Activated naive CD8-positive, alpha-beta T cell treated with anti-CD3 and anti-CD28 coated beads, Interleukin-2, amount 10 ng/mL, durations not matched to agents 7 days and 5 days (primary cell): Measurements from ENCODE around the gene SBK3. TPM values are rescaled to one million over a fixed set of nuclear protein-coding genes. Genes with fewer than 3 reads are reported as not detected.
"Not testable (repeated sequence)": the region's sequence is repeated elsewhere in the genome, so short reads cannot be mapped to it uniquely, and the experiment has no call there.

Source experiments
- ATAC-seq: fragments of 150-1000 bp; cut with Tn5 transposase; one replicate; pipeline ENCODE4 v1.10.0; 2021; ENCODE audit warnings: low read depth, moderate library complexity
- POLR2A ChIA-PET: fragments of 350-600 bp; sonication (Branson Sonifier 250); formaldehyde crosslinking; loops from one replicate; lab custom pipeline; 2021; ENCODE audit warnings: antibody characterized with exemption; lab: Charles Lee
- DNase-seq: peaks from one replicate; pipeline ENCODE4 v3.0.0; 2021
- H3K27ac Mint-ChIP-seq: one replicate; pipeline ENCODE4 v1.8.0; 2022; ENCODE audit warnings: mild to moderate bottlenecking, mixed read lengths
- H3K27me3 Mint-ChIP-seq: one replicate; pipeline ENCODE4 v1.8.0; 2022; ENCODE audit warnings: mild to moderate bottlenecking, moderate library complexity, mixed read lengths
- H3K36me3 Mint-ChIP-seq: one replicate; pipeline ENCODE4 v1.8.0; 2021; ENCODE audit warnings: mild to moderate bottlenecking, mixed read lengths
- H3K4me1 Mint-ChIP-seq: one replicate; pipeline ENCODE4 v1.8.0; 2021; ENCODE audit warnings: mixed read lengths
- H3K4me3 Mint-ChIP-seq: one replicate; pipeline ENCODE4 v1.8.0; 2022; ENCODE audit warnings: mild to moderate bottlenecking, moderate library complexity, mixed read lengths
- H3K9me3 Mint-ChIP-seq: one replicate; pipeline ENCODE4 v1.8.0; 2021; ENCODE audit warnings: mixed read lengths
- total RNA-seq, 2 experiments: library from RNA; stranded (reverse); gene quantifications; one replicate each; pipeline ENCODE4 v1.2.3, GENCODE V29; 2021

SBK3 gene
- total RNA-seq, 2 experiments from 2014 or later, result not detected

DNA sequence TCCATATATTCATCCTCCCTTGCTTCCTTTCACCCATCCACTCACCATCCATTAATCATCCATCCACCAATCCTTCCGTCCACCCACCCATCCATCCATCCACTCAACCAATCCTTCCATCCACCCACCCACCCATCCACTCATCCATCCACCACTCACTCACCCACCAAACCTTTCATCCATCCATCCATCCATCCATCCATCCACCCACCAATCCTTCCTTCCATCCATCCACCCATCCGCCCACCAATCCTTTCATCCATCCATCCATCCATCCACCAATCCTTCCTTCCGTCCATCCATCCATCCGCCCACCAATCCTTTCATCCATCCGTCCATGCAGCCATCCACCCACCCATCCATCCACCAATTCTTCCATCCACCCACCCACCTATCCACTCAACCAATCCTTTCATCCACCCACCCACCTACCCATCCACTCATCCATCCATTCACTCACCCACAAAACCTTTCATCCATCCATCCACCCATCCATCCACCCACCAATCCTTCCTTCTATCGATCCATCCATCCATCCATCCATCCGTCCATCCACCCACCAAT, 3.0 kb downstream of the SBK3 start:
- H3K9me3 Mint-ChIP-seq, result peaks cover 2% of the 10 kb centered on the region
- no peak overlapping the region for H3K27ac Mint-ChIP-seq
- H3K4me3 Mint-ChIP-seq, result no peak overlapping the region
- H3K36me3 Mint-ChIP-seq, result no peaks in the 10 kb centered on the region
- DNase-seq (no peak), ATAC-seq (no peak)
- peaks cover under 1% of the 10 kb centered on the region for H3K4me1 Mint-ChIP-seq
- H3K27me3 Mint-ChIP-seq, result peaks cover 2% of the 10 kb centered on the region
- POLR2A ChIA-PET, result no interaction called here

DNA sequence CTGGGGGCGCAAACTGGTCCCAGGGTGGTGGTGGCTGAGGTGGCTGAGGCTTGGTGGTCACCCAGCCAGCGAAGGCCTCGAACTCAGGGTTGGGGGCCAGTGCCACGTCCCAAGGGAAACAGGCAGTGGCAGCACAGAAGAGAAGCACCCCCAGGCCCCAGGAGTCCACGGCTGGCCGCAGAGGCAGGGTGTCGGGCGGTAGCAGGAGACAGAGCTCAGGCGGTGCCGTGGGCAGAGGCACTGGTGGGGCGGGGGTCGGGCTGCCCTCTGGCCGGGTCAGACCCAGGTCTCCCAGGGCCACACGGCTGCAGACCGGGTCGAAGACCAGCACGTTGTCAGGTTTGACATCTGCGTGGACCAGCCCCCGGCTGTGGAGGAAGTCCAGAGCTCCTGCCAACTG, 4.3 kb downstream of the SBK3 start:
- Mint-ChIP-seq H3K27me3 (no peaks in the 10 kb centered on the region), H3K36me3 (no peaks in the 10 kb centered on the region), H3K27ac (no peak overlapping the region), H3K4me1 (no peaks in the 10 kb centered on the region), H3K9me3 (peaks cover 2% of the 10 kb centered on the region), H3K4me3 (no peak overlapping the region)
- ATAC-seq (no peak), DNase-seq (no peak)
- POLR2A ChIA-PET, result no interaction called here

DNA sequence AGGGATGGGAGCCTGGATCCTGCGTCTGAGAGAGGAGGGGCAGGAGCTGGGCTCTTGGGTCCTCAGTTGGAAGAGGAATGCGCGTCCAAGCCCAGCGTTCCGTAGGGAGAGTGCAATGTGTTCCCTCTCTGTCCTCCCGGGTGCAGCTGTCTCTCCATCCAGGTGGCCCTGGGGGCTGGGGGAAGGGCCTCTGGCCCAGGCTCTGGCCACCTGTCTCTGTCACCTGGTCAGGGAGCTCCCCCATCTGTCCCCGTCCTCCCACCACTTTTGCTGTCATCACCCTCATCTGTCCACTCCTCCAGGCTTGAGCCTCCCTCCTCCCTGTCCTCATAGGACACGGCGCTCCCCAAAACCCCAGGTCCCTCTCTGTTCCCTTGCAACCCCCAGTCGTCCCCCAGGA, 4.7 kb downstream of the SBK3 start:
- POLR2A ChIA-PET, result no interaction called here
- DNase-seq (no peak), ATAC-seq (no peak)
- Mint-ChIP-seq H3K27ac (no peak overlapping the region), H3K27me3 (no peaks in the 10 kb centered on the region), H3K9me3 (peaks cover 2% of the 10 kb centered on the region), H3K4me3 (no peak overlapping the region), H3K4me1 (no peaks in the 10 kb centered on the region), H3K36me3 (no peaks in the 10 kb centered on the region)

DNA sequence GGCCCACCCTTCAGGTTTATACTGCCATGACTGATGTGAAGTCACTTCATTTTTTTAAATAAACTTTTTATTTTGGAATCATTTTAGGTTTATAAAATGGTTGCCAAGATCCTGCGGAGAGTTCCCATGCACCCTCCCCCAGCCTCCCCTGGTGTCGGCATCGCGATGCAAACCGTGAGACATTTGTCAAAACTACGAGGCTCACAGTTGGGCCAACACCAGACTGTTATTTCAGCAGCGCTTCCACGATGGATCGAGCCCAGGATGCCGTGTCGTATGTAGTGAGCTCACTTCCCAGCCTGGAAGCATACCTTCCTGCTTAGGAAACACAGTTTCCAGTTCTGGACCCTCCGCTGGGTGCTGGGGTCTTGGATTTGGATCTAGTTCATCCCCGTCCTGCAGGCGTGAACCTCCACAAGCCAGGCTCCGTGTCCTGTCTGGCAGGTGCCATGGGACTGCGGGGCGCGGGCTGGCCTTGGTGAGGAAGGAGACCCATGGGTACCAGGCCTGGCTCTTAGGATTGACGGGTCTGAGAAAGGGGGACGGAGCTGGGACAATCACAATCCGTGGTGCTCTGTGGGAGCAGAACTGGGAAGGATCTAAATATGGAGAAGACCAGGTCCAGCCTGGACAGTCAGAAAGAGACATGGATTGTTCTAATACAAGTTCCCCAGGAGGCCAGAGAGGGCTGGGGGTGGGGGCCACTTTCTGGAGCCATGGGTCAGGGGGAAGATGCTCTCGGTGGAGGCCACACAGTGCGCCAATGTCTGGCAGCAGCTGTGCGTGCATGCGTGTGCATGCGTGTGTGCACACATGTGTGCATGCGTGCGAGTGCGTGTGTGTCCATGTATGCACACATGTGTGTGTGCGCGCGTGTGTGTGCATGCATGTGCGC, 6.0 kb downstream of the SBK3 start:
- no peaks in the 10 kb centered on the region for H3K27me3 Mint-ChIP-seq
- H3K4me3 Mint-ChIP-seq, result no peak overlapping the region
- H3K9me3 Mint-ChIP-seq, result peaks cover 2% of the 10 kb centered on the region
- ATAC-seq (no peak), DNase-seq (no peak)
- POLR2A ChIA-PET, result no interaction called here
- no peak overlapping the region for H3K27ac Mint-ChIP-seq
- H3K4me1 Mint-ChIP-seq, result no peaks in the 10 kb centered on the region
- H3K36me3 Mint-ChIP-seq, result no peaks in the 10 kb centered on the region

DNA sequence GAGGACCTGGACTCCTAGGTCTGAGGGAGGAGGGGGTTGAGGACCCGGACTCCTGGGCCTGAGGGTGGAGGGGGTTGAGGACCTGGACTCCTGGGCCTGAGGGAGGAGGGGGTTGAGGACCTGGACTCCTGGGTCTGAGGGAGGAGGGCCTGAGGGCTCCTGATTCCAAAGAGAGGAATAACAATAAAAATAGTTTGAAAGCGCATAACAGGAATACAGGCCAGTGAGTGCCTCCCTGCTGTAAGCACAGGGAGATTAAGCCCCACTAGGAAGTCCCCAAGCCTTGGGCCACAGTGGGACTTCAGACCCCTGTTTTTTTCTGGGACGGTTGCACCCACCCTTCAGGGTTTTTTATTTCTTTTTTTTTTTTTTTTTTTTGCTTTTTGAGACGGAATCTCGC, 7.2 kb downstream of the SBK3 start:
- H3K4me3 Mint-ChIP-seq, result no peak overlapping the region
- no peaks in the 10 kb centered on the region for H3K9me3 Mint-ChIP-seq
- ATAC-seq, result no peak
- H3K4me1 Mint-ChIP-seq, result no peaks in the 10 kb centered on the region
- no peak overlapping the region for H3K27ac Mint-ChIP-seq
- POLR2A ChIA-PET, result interaction anchor here (0.7 kb wide), 1 partner anchor 88 kb away, joined by 3 read pairs; no protein-coding TSS in a partner anchor
- no peaks in the 10 kb centered on the region for H3K36me3 Mint-ChIP-seq
- DNase-seq, result no peak
- no peaks in the 10 kb centered on the region for H3K27me3 Mint-ChIP-seq

DNA sequence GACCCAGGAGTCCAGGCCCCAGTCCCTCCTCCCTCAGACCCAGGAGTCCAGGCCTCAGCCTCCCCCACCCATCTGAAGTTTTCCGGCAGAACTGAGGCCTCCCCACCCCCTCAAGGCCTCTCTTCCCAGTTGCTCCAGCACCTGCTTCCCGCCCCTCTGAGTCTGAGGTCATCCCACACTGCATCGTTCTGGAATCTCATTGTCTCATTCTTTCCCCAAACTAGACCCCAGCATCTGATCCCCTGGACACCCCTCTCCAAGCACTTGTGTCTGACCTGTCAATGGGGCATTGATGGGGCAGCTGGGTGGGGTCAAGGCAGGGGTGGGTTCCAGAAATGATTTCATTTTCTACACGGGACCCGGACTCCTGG, 7.6 kb downstream of the SBK3 start:
- no peaks in the 10 kb centered on the region for H3K4me1 Mint-ChIP-seq

DNA sequence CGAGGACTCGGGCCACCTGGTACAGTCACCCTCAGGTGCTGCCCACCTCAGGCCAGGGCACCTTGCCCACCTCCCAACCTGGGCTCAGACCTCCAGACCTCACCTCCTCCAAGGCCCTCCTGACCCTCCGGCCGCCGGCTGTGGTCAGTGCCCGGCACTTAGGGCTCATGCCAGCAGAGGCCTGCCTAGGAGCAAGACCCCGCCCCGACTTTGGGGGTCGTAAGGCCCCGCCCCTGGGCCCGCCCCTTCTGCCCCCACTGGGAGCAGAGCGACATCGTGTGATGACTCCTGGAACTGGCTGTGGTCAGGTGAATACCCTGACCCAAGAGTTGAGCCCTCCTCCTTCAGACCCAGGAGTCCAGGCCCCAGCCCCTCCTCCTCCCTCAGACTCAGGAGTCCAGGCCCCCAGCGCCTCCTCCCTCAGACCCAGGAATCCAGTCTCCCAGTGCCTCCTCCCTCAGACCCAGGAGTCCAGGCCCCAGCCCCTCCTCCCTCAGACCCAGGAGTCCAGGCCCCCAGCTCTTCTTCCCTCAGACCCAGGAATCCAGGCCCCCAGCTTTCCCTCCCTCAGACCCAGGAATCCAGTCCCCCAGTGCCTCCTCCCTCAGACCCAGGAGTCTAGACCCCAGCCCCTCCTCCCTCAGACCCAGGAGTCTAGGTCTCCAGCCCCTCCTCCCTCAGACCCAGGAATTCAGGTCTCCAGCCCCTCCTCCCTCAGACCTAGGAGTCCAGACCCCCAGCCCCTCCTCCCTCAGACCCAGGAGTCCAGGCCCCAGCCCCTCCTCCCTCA, 8.2 kb downstream of the SBK3 start, which contains the start of gene SBK2:
SBK2 (minus strand) TSS at position 183 of the 790 bp plus-strand sequence. CDS start 839 bp downstream, outside the sequence.
- no peak for DNase-seq
- Mint-ChIP-seq H3K4me3 (no peak within 1 kb of the TSS), H3K27me3 (no peaks in the 10 kb centered on the region), H3K27ac (no peak within 1 kb of the TSS), H3K9me3 (no peaks in the 10 kb centered on the region), H3K4me1 (no peaks in the 10 kb centered on the region), H3K36me3 (no peaks in the 10 kb centered on the region)
- no peak for ATAC-seq
- POLR2A ChIA-PET, result no interaction called here

More for the DNA sequence above, 7.6 kb downstream of the SBK3 start:
- DNase-seq (no peak), ATAC-seq (no peak)
- Mint-ChIP-seq H3K27me3 (no peaks in the 10 kb centered on the region), H3K36me3 (no peaks in the 10 kb centered on the region), H3K9me3 (no peaks in the 10 kb centered on the region), H3K27ac (no peak overlapping the region), H3K4me3 (no peak overlapping the region)
- POLR2A ChIA-PET, result no interaction called here

DNA sequence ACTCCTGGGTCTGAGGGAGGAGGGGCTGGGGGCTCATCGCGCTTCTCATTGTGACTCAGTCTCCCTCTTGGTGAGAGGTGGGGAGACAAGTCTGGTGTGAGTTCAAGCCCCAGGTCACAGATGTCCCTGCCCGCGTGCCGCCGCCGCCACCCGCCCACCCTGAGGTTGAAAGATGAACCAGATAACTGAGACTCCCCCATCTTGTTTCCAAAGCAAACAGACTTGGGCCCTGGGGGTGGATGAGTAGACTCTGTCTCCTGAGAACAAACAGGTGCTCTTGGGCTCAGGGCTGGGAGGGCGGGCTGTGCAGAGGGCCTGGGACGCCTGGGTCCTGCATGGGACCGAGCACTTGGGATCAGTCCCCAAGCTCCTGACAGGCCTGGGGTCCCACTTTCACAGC, 9.0 kb downstream of the SBK3 start:
- H3K4me3 Mint-ChIP-seq, result no peak overlapping the region
- H3K27ac Mint-ChIP-seq, result no peak overlapping the region
- no peaks in the 10 kb centered on the region for H3K36me3 Mint-ChIP-seq
- no peaks in the 10 kb centered on the region for H3K27me3 Mint-ChIP-seq
- POLR2A ChIA-PET, result no interaction called here
- DNase-seq, result no peak
- no peaks in the 10 kb centered on the region for H3K9me3 Mint-ChIP-seq
- no peaks in the 10 kb centered on the region for H3K4me1 Mint-ChIP-seq
- ATAC-seq, result no peak

DNA sequence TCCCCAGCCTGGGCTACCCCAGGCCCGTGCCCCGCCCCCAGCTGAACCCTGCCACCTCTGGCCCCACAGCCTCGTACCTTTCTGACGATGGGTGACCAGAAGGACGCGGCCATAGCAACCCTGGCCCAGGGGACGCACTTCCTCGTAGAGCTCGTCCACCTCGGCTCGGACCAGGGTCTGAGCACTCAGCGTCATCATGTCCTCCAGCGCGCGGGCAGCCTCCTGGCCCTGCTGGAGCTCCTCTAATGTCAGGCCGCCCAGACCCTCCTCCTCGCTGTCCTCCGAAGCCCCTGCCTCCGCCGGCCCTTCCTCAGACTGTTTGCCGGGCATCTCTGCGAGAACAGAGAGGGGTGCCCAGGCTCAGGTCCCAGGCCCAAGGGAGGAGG, 9.4 kb downstream of the SBK3 start:
- Mint-ChIP-seq H3K4me3 (no peak overlapping the region), H3K4me1 (no peaks in the 10 kb centered on the region), H3K27ac (no peak overlapping the region), H3K9me3 (no peaks in the 10 kb centered on the region), H3K36me3 (no peaks in the 10 kb centered on the region), H3K27me3 (no peaks in the 10 kb centered on the region)
- DNase-seq (no peak), ATAC-seq (no peak)
- POLR2A ChIA-PET, result no interaction called here

DNA sequence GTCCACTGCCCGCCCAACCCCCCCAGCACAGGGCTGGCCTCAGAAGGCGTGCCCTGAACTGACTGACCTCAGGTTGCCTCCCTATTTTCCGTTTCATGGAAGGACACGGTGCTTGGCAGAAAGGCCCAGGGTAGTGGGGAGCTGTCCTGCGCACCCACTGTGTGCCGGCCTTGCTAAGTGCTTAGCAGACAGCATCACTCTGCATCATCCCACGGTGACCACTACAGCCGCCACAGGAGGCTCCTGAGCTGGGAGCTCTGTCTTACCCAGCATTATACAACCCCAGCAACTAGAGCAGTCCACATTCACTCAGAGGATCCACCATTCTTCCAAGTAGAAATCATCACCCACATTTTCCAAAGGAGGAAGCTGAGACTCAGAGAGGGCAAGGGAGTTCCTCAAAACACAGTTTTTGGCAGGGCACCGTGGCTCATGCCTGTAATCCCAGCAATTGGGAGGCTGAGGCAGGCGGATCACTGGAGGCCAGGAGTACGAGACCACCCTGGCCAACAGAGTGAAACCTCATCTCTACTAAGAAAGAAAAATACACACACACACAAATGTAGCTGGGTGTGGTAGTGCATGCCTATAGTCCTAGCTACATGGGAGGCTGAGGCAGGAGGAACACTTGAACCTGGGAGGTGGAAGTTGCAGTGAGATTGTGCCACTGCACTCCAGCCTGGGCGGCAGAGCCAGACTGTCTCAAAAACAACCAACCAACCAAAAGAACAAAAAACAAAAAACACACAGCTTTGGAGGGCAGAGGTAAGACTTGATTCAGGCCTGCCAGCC, 10.0 kb downstream of the SBK3 start:
- Mint-ChIP-seq H3K27me3 (no peaks in the 10 kb centered on the region), H3K4me3 (no peak overlapping the region), H3K9me3 (no peaks in the 10 kb centered on the region), H3K4me1 (no peaks in the 10 kb centered on the region), H3K27ac (no peak overlapping the region), H3K36me3 (no peaks in the 10 kb centered on the region)
- DNase-seq, result no peak
- ATAC-seq, result no peak
- POLR2A ChIA-PET, result interaction anchor here (0.7 to 0.9 kb wide), 2 partner anchors 31 to 69 kb away, joined by 3 read pairs; no protein-coding TSS in a partner anchor

DNA sequence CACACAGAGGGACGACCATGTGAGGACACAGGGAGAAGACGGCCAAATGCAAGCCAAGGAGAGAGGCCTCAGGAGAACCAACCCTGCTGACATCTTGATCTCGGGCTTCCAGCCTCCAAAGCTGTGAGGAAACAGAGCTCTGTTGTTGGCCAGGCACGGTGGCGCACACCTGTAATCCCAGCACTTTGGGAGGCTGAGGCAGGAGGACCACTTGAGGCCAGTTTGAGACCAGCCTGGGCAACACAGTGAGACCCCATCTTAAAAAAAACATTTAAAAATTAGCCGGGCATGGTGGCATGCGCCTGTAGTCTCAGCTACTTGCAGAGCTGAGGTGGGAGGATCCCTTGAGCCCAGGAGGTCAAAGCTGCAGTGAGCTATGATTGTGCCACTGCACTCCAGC, 11.1 kb downstream of the SBK3 start:
- not testable (repeated sequence) for H3K9me3 Mint-ChIP-seq, H3K4me1 Mint-ChIP-seq, H3K27ac Mint-ChIP-seq, H3K27me3 Mint-ChIP-seq, H3K36me3 Mint-ChIP-seq, H3K4me3 Mint-ChIP-seq, DNase-seq, ATAC-seq
- POLR2A ChIA-PET, result interaction anchor here (0.7 kb wide), 1 partner anchor 30 kb away, joined by 3 read pairs; no protein-coding TSS in a partner anchor

DNA sequence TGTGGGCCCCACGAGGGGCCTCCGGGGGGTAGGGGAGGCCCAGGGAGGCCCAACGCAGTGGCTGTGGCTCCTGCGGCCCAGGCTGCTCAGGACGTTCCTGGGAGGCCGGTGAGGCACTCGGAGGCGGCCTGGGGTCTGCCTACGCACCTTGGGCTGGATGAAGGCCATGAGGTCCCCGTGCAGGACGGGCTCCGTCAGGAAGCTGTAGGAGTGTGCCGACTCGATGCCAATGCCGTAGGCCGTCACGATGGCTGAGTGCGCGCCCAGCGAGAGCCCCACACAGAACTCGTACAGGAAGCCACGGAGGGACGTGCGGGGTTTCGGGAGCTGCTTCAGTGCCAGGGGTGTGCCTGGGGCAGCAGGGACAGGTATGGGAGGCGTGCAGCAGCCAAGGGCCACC, 14.3 kb downstream of the SBK3 start:
- Mint-ChIP-seq H3K9me3 (no peaks in the 10 kb centered on the region), H3K4me3 (no peak overlapping the region)
- POLR2A ChIA-PET, result no interaction called here

More for the DNA sequence above, 14.3 kb downstream of the SBK3 start:
- ATAC-seq (no peak), DNase-seq (no peak)
- Mint-ChIP-seq H3K4me1 (no peaks in the 10 kb centered on the region), H3K27me3 (no peaks in the 10 kb centered on the region), H3K27ac (no peak overlapping the region), H3K36me3 (no peaks in the 10 kb centered on the region)
